ENCODE data around the gene MCC.

DNA sequence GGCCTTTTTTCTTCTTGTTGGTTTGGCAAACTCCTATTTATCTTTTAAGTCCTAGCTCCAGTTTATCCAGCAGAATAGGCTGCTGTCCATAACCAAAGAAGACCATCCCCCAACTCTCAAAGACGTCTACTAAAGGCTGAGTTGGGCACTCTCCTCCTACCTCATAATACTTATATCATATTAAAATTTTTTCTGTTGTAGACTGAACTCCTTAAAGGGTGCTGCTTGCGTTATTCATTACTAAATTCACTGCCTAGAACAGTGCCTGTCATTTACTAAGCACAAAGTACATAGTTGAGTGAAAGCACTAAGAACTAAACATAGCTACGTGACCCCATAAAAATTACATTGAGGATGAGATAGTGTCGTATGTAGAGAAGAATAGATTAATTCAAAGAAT lies 490.0 kb downstream of the MCC start:
- no peak for TF ChIP-seq ZNF18 (tag by site-specific recombination; IDR thresholded peaks at IDR 0.05)
- TF ChIP-seq CTCF (tag by site-specific recombination; IDR thresholded peaks at IDR 0.05): no peak
- TF ChIP-seq ZNF133 (tag by site-specific recombination; IDR thresholded peaks at IDR 0.05): no peak
- TF ChIP-seq, protein P1, sequence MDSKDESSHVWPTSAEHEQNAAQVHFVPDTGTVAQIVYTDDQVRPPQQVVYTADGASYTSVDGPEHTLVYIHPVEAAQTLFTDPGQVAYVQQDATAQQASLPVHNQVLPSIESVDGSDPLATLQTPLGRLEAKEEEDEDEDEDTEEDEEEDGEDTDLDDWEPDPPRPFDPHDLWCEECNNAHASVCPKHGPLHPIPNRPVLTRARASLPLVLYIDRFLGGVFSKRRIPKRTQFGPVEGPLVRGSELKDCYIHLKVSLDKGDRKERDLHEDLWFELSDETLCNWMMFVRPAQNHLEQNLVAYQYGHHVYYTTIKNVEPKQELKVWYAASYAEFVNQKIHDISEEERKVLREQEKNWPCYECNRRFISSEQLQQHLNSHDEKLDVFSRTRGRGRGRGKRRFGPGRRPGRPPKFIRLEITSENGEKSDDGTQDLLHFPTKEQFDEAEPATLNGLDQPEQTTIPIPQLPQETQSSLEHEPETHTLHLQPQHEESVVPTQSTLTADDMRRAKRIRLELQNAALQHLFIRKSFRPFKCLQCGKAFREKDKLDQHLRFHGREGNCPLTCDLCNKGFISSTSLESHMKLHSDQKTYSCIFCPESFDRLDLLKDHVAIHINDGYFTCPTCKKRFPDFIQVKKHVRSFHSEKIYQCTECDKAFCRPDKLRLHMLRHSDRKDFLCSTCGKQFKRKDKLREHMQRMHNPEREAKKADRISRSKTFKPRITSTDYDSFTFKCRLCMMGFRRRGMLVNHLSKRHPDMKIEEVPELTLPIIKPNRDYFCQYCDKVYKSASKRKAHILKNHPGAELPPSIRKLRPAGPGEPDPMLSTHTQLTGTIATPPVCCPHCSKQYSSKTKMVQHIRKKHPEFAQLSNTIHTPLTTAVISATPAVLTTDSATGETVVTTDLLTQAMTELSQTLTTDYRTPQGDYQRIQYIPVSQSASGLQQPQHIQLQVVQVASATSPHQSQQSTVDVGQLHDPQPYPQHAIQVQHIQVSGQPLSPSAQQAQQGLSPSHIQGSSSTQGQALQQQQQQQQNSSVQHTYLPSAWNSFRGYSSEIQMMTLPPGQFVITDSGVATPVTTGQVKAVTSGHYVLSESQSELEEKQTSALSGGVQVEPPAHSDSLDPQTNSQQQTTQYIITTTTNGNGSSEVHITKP (tag by site-specific recombination; IDR thresholded peaks at IDR 0.05): no peak
- TF ChIP-seq ZNF335 (tag by site-specific recombination; conservative IDR thresholded peaks at IDR 0.05): no peak
- TF ChIP-seq, protein P2, sequence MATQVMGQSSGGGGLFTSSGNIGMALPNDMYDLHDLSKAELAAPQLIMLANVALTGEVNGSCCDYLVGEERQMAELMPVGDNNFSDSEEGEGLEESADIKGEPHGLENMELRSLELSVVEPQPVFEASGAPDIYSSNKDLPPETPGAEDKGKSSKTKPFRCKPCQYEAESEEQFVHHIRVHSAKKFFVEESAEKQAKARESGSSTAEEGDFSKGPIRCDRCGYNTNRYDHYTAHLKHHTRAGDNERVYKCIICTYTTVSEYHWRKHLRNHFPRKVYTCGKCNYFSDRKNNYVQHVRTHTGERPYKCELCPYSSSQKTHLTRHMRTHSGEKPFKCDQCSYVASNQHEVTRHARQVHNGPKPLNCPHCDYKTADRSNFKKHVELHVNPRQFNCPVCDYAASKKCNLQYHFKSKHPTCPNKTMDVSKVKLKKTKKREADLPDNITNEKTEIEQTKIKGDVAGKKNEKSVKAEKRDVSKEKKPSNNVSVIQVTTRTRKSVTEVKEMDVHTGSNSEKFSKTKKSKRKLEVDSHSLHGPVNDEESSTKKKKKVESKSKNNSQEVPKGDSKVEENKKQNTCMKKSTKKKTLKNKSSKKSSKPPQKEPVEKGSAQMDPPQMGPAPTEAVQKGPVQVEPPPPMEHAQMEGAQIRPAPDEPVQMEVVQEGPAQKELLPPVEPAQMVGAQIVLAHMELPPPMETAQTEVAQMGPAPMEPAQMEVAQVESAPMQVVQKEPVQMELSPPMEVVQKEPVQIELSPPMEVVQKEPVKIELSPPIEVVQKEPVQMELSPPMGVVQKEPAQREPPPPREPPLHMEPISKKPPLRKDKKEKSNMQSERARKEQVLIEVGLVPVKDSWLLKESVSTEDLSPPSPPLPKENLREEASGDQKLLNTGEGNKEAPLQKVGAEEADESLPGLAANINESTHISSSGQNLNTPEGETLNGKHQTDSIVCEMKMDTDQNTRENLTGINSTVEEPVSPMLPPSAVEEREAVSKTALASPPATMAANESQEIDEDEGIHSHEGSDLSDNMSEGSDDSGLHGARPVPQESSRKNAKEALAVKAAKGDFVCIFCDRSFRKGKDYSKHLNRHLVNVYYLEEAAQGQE (tag by site-specific recombination; IDR thresholded peaks at IDR 0.05): no peak
- no peak for TF ChIP-seq ZNF266 (tag by site-specific recombination; IDR thresholded peaks at IDR 0.05; ENCODE audit: low read depth)
- TF ChIP-seq TCF7L2 (IDR thresholded peaks at IDR 0.05; ENCODE audit: borderline replicate concordance, low read depth, low read length): no peak
